K562 (cell line): ENCODE data around the gene NFIB. TPM values are rescaled to one million over a fixed set of nuclear protein-coding genes. Genes with fewer than 3 reads are reported as not detected.

Experiments used
- ATAC-seq: fragments of 200-7000 bp; cut with Tn5 transposase; 3 replicates; pipeline ENCODE4 v1.9.1; 2020; ENCODE audit warnings: moderate library complexity
- BruUV-seq: library from RNA; stranded (reverse); fragments of 400-500 nt; replicated peaks from 2 replicates; lab custom pipeline; 2021; lab: Mats Ljungman, UMichigan
- CTCF ChIA-PET: fragments of 300-600 bp; formaldehyde crosslinking; extraction: SDS; loops from one replicate; lab custom pipeline; 2021; ENCODE audit warnings: low intra/inter-chr PET ratio; lab: Yijun Ruan, JAX
- POLR2A ChIA-PET: fragments of 300-600, 350-650 bp; sonication (Branson Sonifier 250); formaldehyde crosslinking; extraction: SDS; loops from one replicate; lab custom pipeline; 2021; ENCODE audit warnings: antibody characterized with exemption, inconsistent platforms; lab: Yijun Ruan, JAX
- DNase-seq, 4 experiments: peaks; one replicate each; pipeline versions ENCODE4 v3.0.0 to v3.0.0-alpha.2; 2011 to 2018; ENCODE audit warnings: low spot score in 3 of 4, mixed read lengths in 3 of 4; ENCODE audit errors: extremely low read depth in 1 of 4
- FAIRE-seq: peaks from 2 replicates; lab custom pipeline; 2011; peaks lifted over from hg19 to GRCh38; lab: Jason Lieb, UNC
- H2AFZ ChIP-seq: 2 replicates; pipeline ENCODE4 v1.6.0; 2011; ENCODE audit warnings: low read depth, low read length, control low read depth, inconsistent platforms
- H3K27ac ChIP-seq: fragments of 200-600 bp; 3 replicates; pipeline ENCODE4 v1.8.0; 2011; ENCODE audit warnings: low read depth, mild to moderate bottlenecking, control low read depth, inconsistent platforms, low read length, moderate library complexity, mixed read lengths; ENCODE audit errors: extremely low read depth
- H3K27me3 ChIP-seq, 2 experiments: fragments of 300-600 bp in 1 of 2; 2 replicates in 1 of 2; 3 replicates in 1 of 2; pipeline versions ENCODE4 v1.6.0 to v1.8.0; 2011; ENCODE audit warnings: inconsistent platforms in 2 of 2, low read length in 2 of 2, mild to moderate bottlenecking in 1 of 2, mixed read lengths in 1 of 2, moderate library complexity in 1 of 2; ENCODE audit not compliant: control insufficient read depth in 2 of 2, insufficient read depth in 2 of 2
- H3K36me3 ChIP-seq: fragments of 300-600 bp; 3 replicates; pipeline ENCODE4 v1.8.0; 2011; ENCODE audit warnings: mild to moderate bottlenecking, low read length, inconsistent platforms; ENCODE audit not compliant: control insufficient read depth, insufficient read depth
- H3K4me1 ChIP-seq, 2 experiments: fragments of 200-600 bp in 1 of 2; replicated peaks in 1 of 2; 2 replicates in 1 of 2; 3 replicates in 1 of 2; pipeline versions ENCODE4 v1.5.1 to v1.8.0; 2011; ENCODE audit warnings: inconsistent platforms in 2 of 2, low read length in 2 of 2, mild to moderate bottlenecking in 1 of 2, mixed read lengths in 1 of 2, moderate library complexity in 1 of 2; ENCODE audit not compliant: control insufficient read depth in 2 of 2, insufficient read depth in 2 of 2
- H3K4me2 ChIP-seq: 2 replicates; pipeline ENCODE4 v1.6.1; 2011; ENCODE audit warnings: low read length, control low read depth, inconsistent platforms, mixed read lengths; ENCODE audit not compliant: insufficient read depth
- H3K4me3 ChIP-seq: fragments of 200-600 bp; sonication (generic), shearing (Covaris generic); 2 replicates; pipeline ENCODE4 v1.5.1; 2016; ENCODE audit warnings: control low read depth, inconsistent platforms
- H3K79me2 ChIP-seq: fragments of 200-600 bp; 3 replicates; pipeline ENCODE4 v1.8.0; 2011; ENCODE audit warnings: low read length, inconsistent platforms; ENCODE audit not compliant: control insufficient read depth, insufficient read depth
- H3K9ac ChIP-seq, 2 experiments: 2 replicates each; pipeline versions ENCODE4 v1.6.0 to v1.6.1; 2011; ENCODE audit warnings: low read depth in 2 of 2, low read length in 2 of 2, control low read depth in 1 of 2, inconsistent platforms in 1 of 2, mild to moderate bottlenecking in 1 of 2, mixed read lengths in 1 of 2; ENCODE audit not compliant: insufficient read depth in 1 of 2
- H3K9me1 ChIP-seq: one replicate; pipeline ENCODE4 v1.6.0; 2011; ENCODE audit warnings: inconsistent platforms, mild to moderate bottlenecking, low read length, moderate library complexity; ENCODE audit not compliant: control insufficient read depth, insufficient read depth
- H3K9me3 ChIP-seq: replicated peaks from 2 replicates; pipeline ENCODE4 v1.5.1; 2011; ENCODE audit warnings: low read depth, low read length, inconsistent platforms; ENCODE audit not compliant: control insufficient read depth, insufficient read depth
- H4K20me1 ChIP-seq: replicated peaks from 2 replicates; pipeline ENCODE4 v1.6.1; 2011; ENCODE audit warnings: low read length, inconsistent platforms, mixed read lengths; ENCODE audit not compliant: control insufficient read depth, insufficient read depth
- CREB3L1 ChIP-seq: fragments of 450-650 bp; IDR thresholded peaks from 2 replicates; pipeline ENCODE4 v1.6.1; 2014; ENCODE audit warnings: low read depth, mild to moderate bottlenecking, moderate library complexity, borderline replicate concordance
- TAF1 ChIP-seq: IDR thresholded peaks from 2 replicates; pipeline ENCODE4 v1.6.1; 2011; ENCODE audit warnings: mild to moderate bottlenecking, low read length, moderate library complexity; ENCODE audit not compliant: insufficient read depth, control insufficient read depth, severe bottlenecking; ENCODE audit errors: extremely low read depth
- WGBS: fragments of 100-300 bp; shearing (Covaris generic); methylation state at CpG from one replicate; pipeline ENCODE4 v1.1.6; 2016; ENCODE audit warnings: low coverage, mixed read lengths; ENCODE audit not compliant: insufficient coverage; ENCODE audit errors: missing lambda C conversion rate; 5-methylcytosine and 5-hydroxymethylcytosine counted together
- in situ Hi-C: fragments of 300-500 bp; cut with MboI; formaldehyde crosslinking; loops from 4 replicates; pipeline ENCODE4 v1.15.0; 2018; ENCODE audit warnings: inconsistent platforms, mixed read lengths
- intact Hi-C: fragments of 100-400 bp; cut with micrococcal nuclease; formaldehyde crosslinking; loops from 2 replicates; pipeline ENCODE4 v1.14.2; 2022
- polyA plus RNA-seq, 8 experiments: library from polyadenylated mRNA; depleted of rRNA in 4 of 8; stranded (reverse) in 5 of 8; unstranded in 3 of 8; fragments of >200 nt; fragmentation: Nextera tagmentation in 2 of 8; fragmentation: Illumina TruSeq in 1 of 8; extraction: Ambion mirVana in 2 of 8; extraction: Trizol in 1 of 8; gene quantifications; 2 replicates each; pipeline versions ENCODE4 v1.2.1 to v1.2.3, GENCODE V29; 2011 to 2014; ENCODE audit warnings: inconsistent platforms in 1 of 8, missing spikeins in 1 of 8
- total RNA-seq, 7 experiments: library from RNA; depleted of rRNA in 6 of 7; stranded (reverse); fragments of >200 nt in 6 of 7; fragmentation: Illumina TruSeq in 2 of 7; extraction: Trizol in 2 of 7; gene quantifications; 2 replicates each; pipeline versions ENCODE4 v1.2.1 to v1.2.3, GENCODE V29; 2011 to 2021; ENCODE audit warnings: low replicate concordance in 1 of 7

The NFIB gene
- total and polyA plus RNA-seq, 9 of the 15 experiments (the other 6 are each of a cell fraction or from before 2014, with no cell fraction given): 1.2 to 3.3 (median 1.9) TPM

- intact Hi-C loops (no loop called here), in situ Hi-C loops (loop anchor here (10.0 kb wide), 1 partner anchor 385 kb away; no protein-coding TSS in a partner anchor)
- TF ChIP-seq TAF1: no peak
- no peak for TF ChIP-seq CREB3L1
- Histone ChIP-seq H3K27ac (no peak overlapping the region), H3K79me2 (no peaks in the 10 kb centered on the region), H3K9me3 (no peaks in the 10 kb centered on the region; the same call in 1 of the 2 replicates), H3K4me2 (no peak overlapping the region), H3K4me3 (no peak overlapping the region), H3K27me3 (0 out of 5 replicates have a peak, but pooled peaks cover 0 to 6% of the 10 kb centered on the region in 2 experiments), H3K36me3 (no peaks in the 10 kb centered on the region), H2AFZ (no peak overlapping the region), H3K4me1 (peaks cover 0 to 4% of the 10 kb centered on the region in 2 experiments; a peak in 1 of 5 replicates), H4K20me1 (no peaks in the 10 kb centered on the region), H3K9me1 (no peaks in the 10 kb centered on the region), H3K9ac (no peak overlapping the region)
- no TSS peak for BruUV-seq
- DNase-seq (no peak), ATAC-seq (no peak), FAIRE-seq (no peak)
- ChIA-PET CTCF (no interaction called here), POLR2A (no interaction called here)
- 60% methylated on average over 28 of the region's 42 CpGs for WGBS
Measured at GRCh38 chr9:14349447-14350348, 35.8 kb upstream of the NFIB start.
